GM19193 (cell line): ENCODE results near the gene ZNF692.

Experiments
- POLR2A ChIP-seq: IDR thresholded peaks from 4 replicates; pipeline ENCODE4 v1.6.1; 2011; ENCODE audit not compliant: insufficient read depth, insufficient read length; ENCODE audit errors: extremely low read depth

Gene ZNF692, protein sequence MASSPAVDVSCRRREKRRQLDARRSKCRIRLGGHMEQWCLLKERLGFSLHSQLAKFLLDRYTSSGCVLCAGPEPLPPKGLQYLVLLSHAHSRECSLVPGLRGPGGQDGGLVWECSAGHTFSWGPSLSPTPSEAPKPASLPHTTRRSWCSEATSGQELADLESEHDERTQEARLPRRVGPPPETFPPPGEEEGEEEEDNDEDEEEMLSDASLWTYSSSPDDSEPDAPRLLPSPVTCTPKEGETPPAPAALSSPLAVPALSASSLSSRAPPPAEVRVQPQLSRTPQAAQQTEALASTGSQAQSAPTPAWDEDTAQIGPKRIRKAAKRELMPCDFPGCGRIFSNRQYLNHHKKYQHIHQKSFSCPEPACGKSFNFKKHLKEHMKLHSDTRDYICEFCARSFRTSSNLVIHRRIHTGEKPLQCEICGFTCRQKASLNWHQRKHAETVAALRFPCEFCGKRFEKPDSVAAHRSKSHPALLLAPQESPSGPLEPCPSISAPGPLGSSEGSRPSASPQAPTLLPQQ

DNA sequence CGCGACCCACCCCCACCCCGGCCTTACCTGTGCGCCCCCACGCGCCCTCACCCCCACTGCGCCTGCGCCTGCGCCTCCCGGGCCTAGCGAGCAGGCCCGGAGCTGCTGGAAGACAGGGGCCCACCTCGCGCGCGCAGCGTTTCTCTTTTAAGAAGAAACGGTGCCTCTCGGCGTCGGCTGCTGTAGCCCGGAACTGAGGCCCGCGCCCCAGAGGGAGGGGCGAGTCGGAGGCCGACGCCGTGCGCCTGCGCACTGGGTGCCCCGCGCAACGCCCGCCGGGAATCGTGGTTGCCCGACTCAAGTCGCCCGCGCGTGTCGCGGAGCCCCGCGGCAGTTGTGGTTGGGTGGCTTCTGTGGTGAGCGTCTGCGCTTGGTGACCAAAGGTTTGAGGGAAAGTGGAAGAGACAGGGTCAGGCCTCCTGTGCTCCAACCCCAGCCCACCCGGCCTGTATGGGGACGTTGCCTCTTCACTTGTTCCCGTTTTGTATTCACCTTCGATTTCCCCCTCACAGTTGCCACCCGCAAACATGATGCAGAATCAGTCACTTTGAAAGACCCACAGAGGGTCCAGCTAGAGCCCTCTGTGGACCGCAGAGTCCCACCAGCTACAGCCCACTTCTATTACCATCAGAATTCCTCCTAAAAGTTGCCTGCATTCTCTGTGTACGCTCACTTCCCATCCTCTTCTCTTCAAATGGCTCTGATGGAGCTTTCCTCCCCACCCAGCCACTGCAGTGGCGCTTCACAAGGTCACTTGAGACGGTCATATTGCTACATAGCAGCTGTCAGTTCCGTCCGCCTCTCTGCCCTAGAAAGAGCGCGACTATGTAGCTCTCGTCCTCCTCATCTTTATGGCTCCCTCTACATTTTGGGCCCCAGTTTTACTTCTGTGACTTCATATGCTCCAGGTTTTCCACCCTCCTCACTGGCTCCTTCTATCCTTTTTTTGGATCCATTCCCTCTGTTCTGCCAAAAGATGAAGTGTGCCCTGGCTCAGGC, at the start of gene ZNF692:
Gene ZNF692, minus strand, starts transcription at position 195 of the 999 bp plus-strand sequence. CDS start 776 bp downstream, outside the sequence.
- TF ChIP-seq POLR2A: peak; percentile 94

DNA sequence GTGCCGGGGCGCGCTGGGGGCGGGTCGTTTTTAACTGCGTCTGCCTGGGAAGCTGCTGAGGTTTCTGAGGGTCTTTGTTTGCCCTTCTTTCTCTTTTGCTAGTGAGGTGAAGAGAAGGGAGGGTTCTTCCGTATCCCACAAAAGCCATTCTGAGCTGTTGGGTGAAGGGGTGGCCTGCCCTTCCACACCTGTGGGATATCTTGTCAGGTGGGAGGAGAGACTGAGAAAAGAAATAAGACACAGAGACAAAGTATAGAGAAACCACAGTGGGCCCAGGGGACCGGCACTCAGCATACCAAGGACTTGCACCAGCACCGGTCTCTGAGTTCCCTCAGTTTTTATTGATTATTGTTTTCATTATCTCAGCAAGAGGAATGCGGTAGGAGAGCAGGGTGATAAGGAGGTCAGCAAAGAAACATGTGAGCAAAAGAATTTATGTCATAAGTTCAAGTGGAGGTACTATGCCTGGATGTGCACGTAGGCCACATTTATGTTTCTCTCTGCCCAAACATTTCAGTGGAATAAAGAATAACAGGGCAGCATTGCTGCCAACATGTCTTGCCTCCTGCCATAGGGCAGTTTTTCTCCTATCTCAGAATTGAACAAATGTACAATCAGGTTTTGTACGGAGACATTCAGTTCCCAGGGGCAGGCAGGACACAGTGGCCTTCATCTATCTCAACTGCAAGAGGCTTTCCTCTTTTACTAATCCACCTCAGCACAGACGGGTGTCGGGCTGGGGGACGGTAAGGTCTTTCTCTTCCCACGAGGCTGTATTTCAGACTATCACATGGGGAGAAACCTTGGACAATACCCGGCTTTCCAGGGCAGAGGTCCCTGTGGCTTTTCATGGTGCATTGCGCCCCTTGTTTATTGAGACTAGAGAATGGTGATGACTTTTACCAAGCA, 48.1 kb upstream of the ZNF692 start:
- no peak for TF ChIP-seq POLR2A

DNA sequence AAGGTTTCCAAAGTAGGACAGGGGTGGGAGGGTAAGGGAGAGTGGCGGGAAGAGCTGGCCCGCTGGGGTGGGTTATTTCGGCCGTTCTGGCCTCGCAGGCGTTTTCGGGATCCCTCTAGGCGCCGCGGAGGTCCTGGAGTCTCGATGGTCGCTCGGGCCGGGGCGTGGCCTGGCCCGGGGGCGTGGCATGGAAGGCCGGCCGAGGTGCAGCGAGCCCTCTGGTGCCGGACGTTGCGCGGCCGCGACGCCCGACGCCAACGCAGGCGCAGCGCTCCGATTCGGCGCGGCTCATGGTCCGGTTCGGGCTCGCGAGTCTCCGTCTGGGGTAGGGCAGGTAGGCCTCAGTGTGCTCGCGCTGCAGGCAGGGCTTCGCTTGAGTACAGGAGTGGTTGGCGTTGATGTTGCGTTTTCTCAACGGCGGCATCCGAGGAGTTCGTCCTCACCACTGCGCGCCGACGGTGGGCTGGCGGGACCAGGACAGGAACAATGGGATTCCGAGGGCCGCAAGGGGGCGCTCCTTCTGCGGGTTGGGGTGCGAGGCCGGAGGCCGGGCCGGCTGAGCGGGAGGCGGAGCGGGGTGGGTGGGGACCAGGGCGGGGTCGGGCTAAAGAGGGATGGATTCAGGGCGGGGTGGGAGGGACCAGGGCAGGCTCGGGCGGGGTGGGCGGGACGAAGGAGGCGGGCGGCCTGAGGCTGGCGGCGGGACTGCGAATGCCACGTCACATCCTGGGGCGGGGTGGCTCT, 47.3 kb upstream of the ZNF692 start, which contains the start of gene PGBD2:
Gene PGBD2, plus strand, starts transcription at position 227 of the 744 bp plus-strand sequence. CDS start 7,628 bp downstream, outside the sequence.
- peak; percentile 96 for TF ChIP-seq POLR2A

DNA sequence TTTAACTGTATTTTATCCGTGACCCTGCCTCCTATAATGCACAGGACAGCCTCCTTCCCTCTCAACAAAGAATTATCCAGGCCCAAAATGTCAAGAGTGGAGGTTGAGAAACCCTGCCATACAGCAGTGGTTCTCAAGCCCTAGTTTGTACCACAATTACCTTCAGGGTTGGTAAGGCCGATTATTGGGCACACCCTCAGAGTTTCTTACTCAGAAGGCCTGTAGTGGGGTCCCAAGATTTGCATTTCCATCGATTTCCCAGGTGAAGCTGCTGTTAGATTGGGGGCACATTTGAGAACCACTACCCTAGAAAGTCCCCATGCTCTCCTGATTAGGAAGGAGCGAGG, 46.8 kb upstream of the ZNF692 start:
- no peak for TF ChIP-seq POLR2A

DNA sequence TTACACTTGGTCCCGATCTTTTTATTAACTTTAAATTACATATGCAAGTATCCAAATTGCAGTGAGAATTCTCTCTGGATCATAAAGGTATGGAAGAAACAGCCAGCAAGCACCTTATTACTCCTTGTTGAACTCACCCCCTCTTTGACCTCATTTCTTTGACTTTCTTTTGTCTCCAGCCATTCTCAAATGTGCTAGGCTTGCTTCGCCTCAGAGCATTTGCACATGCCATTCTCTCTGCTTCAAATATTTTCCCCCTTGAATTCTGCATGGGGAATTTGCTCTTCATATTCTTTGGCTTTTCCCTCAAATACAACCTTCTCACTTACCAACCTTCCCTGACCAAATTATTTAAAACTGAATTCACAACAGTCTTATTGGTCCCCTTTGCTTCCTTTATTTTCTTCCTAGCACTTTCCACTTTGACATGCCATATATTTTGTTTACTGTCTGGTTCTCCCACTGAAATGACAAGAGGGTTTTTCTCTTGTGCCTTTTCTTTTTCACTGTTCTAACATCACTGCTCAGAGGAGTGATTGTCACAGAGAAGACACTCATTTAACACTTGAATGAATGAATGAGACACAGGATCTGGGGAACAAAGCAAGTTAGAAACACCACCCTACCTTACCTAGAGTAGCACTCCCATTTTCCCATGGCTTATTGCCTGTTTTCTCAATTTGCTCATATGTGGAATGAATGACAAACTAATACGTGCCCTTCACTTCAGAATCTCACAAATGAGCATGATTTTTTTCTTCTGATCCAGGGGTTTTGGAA, 45.7 kb upstream of the ZNF692 start:
- no peak for TF ChIP-seq POLR2A

DNA sequence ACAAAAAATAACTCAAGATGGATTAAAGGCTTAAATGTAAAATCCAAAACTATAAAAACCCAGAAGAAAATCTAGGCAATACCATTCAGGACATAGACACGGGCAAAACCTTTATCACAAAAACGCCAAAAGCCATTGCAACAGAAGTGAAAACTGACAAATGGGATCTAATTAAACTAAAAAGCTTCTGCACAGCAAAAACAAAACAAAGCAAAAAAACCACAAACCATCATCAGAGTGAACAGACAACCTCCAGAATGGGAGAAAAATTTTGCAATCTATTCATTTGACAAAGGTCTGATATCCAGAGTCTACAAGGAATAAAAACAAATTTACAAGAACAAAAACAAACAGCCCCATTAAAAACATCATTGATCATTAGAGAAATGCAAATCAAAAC, 42.7 kb upstream of the ZNF692 start:
- no peak for TF ChIP-seq POLR2A

DNA sequence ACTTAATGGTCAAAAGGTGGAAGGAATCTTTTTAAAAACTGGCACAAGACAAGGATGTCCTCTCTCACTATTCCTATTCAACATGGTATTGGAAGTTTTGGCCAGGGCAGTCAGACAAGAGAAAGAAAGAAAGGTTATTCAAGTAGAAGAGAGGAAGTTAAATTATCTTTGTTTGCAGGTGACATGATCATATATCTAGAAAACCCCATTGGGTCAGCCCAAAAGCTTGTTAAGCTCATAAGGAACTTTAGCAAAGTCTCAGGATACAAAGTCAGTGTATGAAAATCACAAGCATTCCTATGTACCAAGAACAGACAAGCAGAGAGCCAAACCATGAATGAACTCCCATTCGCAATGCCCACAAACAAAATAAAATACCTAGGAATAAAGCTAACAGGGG, 41.8 kb upstream of the ZNF692 start:
- TF ChIP-seq POLR2A: no peak

DNA sequence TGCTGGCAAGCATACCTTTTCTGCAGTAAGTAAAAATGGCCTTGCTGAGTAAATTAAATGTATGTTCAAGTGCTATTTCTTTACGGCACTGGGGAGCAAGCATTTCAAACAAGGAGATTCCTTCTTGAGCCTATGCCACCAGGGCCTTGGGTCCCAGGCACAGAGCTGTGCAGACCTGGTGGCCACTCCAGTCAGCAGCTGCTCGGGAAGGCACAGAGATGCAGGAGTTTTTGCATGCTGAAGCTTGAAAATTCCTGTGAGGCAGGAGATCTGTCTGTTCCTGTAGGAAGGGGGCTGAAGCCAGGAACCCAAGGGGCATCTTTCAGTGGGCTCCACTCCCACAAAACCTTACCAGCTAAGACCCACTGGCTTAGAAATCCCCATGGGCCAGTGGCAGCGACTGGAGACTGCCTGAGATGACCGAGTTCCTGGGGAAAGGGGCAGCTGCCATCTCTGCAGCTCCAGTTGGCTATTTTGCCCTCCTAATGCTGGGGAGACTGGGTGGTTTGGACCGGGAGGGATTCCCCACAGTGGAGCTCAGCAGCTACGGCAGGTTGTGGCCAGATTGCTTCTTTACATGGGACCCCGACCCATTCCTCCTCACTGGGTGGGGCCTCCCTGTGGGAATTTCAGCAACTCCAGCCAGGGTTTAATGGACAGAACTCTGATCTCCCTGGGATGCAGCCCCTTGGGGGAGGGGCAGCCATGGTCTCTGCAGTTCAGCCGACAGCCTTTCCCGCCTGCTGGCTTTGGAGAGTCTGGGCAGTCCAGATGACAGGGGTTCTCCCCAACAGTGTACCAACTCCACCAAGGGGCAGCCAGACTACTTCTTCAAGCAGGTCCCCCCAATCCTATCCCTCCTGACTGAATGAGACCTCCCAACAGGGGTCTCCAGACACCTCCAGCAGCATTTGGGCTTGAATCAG, 38.8 kb upstream of the ZNF692 start:
- no peak for TF ChIP-seq POLR2A

DNA sequence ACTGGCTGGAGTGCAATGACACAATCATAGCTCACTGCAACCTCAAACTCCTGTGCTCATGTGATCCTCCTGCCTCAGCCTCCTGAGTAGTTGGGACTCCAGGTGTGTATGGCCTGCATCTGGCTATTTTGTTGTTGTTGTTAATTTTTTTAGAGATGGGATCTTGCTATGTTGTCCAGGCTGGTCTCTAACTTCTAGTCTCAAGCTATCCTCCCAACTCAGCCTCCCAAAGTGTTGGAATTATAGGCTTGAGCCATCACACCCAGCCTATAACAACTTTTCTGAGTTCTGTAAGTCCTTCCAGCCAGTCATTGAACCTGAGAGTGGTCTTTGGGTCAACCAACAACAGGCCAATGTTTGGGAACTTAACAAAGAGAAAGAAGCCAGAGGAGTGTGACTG, 36.0 kb upstream of the ZNF692 start:
- TF ChIP-seq POLR2A: no peak

DNA sequence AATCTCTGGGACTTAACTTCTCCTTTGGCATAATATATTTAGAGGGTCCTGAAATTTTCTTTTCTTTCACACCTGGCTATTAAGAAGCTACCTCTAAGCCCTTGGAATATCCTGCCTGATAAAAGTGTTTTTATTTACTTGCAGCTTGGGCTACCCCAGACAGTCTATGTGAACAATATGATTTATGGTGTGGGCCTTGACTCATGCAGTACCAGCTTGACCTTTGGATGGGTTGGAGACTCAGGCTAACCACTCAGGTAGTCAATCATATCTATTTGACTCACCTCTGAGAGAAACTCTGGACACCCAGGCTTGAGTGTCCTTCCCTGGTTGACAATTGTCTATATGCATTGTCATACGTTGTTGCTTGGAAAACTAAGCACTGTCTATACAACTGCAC, 33.7 kb upstream of the ZNF692 start:
- no peak for TF ChIP-seq POLR2A

DNA sequence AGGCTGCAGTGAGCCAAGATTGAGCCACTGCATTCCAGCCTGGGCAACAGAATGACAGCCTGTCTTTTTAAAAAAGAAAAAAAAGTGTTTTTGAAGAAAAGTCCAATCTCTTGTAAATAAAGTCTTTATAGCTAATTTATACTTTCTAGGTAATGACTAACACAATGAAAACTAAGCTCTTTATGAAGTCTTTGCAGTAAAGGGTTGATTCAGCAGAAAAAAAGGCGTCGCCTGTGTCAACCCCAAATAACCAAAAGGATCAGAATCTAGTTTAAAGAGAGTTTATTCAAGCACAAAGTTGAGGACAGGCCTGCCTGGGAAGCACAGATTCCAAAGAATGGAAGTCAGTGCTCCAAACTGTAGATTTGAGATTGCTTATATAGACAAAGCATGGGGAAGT, 32.9 kb upstream of the ZNF692 start:
- TF ChIP-seq POLR2A: no peak
